CD4-positive, alpha-beta T cell (primary cell): ENCODE measurements around the gene STK40. TPM values are rescaled to one million over a fixed set of nuclear protein-coding genes. Genes with fewer than 3 reads are reported as not detected.

Experiments used
- ATAC-seq: fragments of 200-7000 bp; cut with Tn5 transposase; one replicate; pipeline ENCODE4 v1.10.0; 2022; ENCODE audit warnings: mild to moderate bottlenecking; ENCODE audit not compliant: poor library complexity
- CTCF ChIA-PET: fragments of 350-600 bp; sonication (Branson Sonifier 250); formaldehyde crosslinking; loops from one replicate; lab custom pipeline; 2021; ENCODE audit warnings: antibody characterized with exemption, inconsistent platforms; lab: Charles Lee
- POLR2A ChIA-PET: fragments of 350-600 bp; sonication (Branson Sonifier 250); formaldehyde crosslinking; loops from one replicate; lab custom pipeline; 2021; ENCODE audit warnings: antibody characterized with exemption, inconsistent platforms; lab: Charles Lee
- DNase-seq, 14 experiments: peaks; one replicate each; pipeline ENCODE4 v3.0.0-alpha.2; 2013 to 2020; ENCODE audit warnings: mixed read lengths in 2 of 14
- H3K27ac ChIP-seq, 2 donors: one replicate each; pipeline versions ENCODE4 v1.5.1 to v1.7.0; 2013; ENCODE audit warnings: low read length in 2 of 2, low read depth in 1 of 2, mild to moderate bottlenecking in 1 of 2
- H3K27me3 ChIP-seq, 2 experiments: 1 replicate in 1 of 2; 2 replicates in 1 of 2; pipeline versions ENCODE4 v1.6.1 to v1.7.0; 2013; ENCODE audit warnings: low read length in 2 of 2, control low read depth in 1 of 2, mild to moderate bottlenecking in 1 of 2, moderate library complexity in 1 of 2; ENCODE audit not compliant: insufficient read depth in 2 of 2, control insufficient read depth in 1 of 2
- H3K36me3 ChIP-seq: one replicate; pipeline ENCODE4 v1.6.1; 2013; ENCODE audit warnings: low read length, control low read depth; ENCODE audit not compliant: insufficient read depth
- H3K4me1 ChIP-seq: one replicate; pipeline ENCODE4 v1.6.1; 2013; ENCODE audit warnings: low read length, control low read depth; ENCODE audit not compliant: insufficient read depth
- H3K4me3 ChIP-seq: one replicate; pipeline ENCODE4 v1.5.1; 2013; ENCODE audit warnings: mild to moderate bottlenecking, low read length, moderate library complexity
- H3K9me3 ChIP-seq, 2 experiments: 1 replicate in 1 of 2; 2 replicates in 1 of 2; pipeline versions ENCODE4 v1.6.1 to v1.7.0; 2013; ENCODE audit warnings: low read length in 2 of 2, mild to moderate bottlenecking in 2 of 2, control low read depth in 1 of 2, moderate library complexity in 1 of 2; ENCODE audit not compliant: control insufficient read depth in 1 of 2, insufficient read depth in 1 of 2
- H3K27ac Mint-ChIP-seq: one replicate; pipeline ENCODE4 v1.8.0; 2020; ENCODE audit warnings: mixed read lengths
- H3K27me3 Mint-ChIP-seq: one replicate; pipeline ENCODE4 v1.8.0; 2021; ENCODE audit warnings: mixed read lengths
- H3K36me3 Mint-ChIP-seq: one replicate; pipeline ENCODE4 v1.8.0; 2021; ENCODE audit warnings: low read depth, mixed read lengths
- H3K4me1 Mint-ChIP-seq: one replicate; pipeline ENCODE4 v1.8.0; 2021; ENCODE audit warnings: low read depth, mixed read lengths
- H3K4me3 Mint-ChIP-seq: one replicate; pipeline ENCODE4 v1.8.0; 2020; ENCODE audit warnings: mild to moderate bottlenecking, mixed read lengths
- H3K9me3 Mint-ChIP-seq: one replicate; pipeline ENCODE4 v1.8.0; 2020; ENCODE audit warnings: mixed read lengths
- intact Hi-C, 2 experiments: fragments of 100-400 bp; cut with DNase I in 1 of 2; cut with micrococcal nuclease in 1 of 2; formaldehyde crosslinking; loops; one replicate each; pipeline versions ENCODE4 v1.15.1 to v1.9.0; 2023 to 2025; cut with DNase I, micrococcal nuclease
- total RNA-seq, 174 experiments: library from RNA in 2 of 174; stranded (reverse) in 2 of 174; gene quantifications; one replicate each; pipeline ENCODE4 v1.2.3 and lab custom pipeline; 2021 to 2026
- TF ChIP-seq, protein P1 (sequence below): fragments of 200-600 bp; IDR thresholded peaks from one replicate; pipeline ENCODE4 v1.8.0; 2022; ENCODE audit warnings: antibody characterized with exemption, mild to moderate bottlenecking

The STK40 gene
- total RNA-seq, 2 experiments from 2014 or later = 17.8 to 20.7 TPM

GRCh38 chr1:36392836-36393235 is 7.1 kb upstream of the STK40 start:
- Histone ChIP-seq H3K27ac (no peak overlapping the region), H3K9me3 (no peaks in the 10 kb centered on the region), H3K36me3 (peaks cover 44% of the 10 kb centered on the region), H3K27me3 (no peaks in the 10 kb centered on the region), H3K4me1 (peaks cover 23% of the 10 kb centered on the region), H3K4me3 (no peak overlapping the region)
- Mint-ChIP-seq H3K27me3 (no peaks in the 10 kb centered on the region), H3K4me1 (peaks cover 29% of the 10 kb centered on the region), H3K9me3 (no peaks in the 10 kb centered on the region), H3K4me3 (peak overlapping the region; percentile 20), H3K36me3 (peaks cover 48% of the 10 kb centered on the region), H3K27ac (no peak overlapping the region)
- intact Hi-C loops = no loop called here
- no peak for ATAC-seq
- ChIA-PET CTCF (interaction anchor here (0.6 kb wide), 1 partner anchor 26 kb away, joined by 4 read pairs; no protein-coding TSS in a partner anchor), POLR2A (no interaction called here)
- no peak for DNase-seq
- TF ChIP-seq, protein P1, sequence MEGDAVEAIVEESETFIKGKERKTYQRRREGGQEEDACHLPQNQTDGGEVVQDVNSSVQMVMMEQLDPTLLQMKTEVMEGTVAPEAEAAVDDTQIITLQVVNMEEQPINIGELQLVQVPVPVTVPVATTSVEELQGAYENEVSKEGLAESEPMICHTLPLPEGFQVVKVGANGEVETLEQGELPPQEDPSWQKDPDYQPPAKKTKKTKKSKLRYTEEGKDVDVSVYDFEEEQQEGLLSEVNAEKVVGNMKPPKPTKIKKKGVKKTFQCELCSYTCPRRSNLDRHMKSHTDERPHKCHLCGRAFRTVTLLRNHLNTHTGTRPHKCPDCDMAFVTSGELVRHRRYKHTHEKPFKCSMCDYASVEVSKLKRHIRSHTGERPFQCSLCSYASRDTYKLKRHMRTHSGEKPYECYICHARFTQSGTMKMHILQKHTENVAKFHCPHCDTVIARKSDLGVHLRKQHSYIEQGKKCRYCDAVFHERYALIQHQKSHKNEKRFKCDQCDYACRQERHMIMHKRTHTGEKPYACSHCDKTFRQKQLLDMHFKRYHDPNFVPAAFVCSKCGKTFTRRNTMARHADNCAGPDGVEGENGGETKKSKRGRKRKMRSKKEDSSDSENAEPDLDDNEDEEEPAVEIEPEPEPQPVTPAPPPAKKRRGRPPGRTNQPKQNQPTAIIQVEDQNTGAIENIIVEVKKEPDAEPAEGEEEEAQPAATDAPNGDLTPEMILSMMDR = no peak

- Histone ChIP-seq H3K27ac (no peak overlapping the region), H3K9me3 (no peaks in the 10 kb centered on the region), H3K4me3 (no peak overlapping the region), H3K36me3 (peaks cover 44% of the 10 kb centered on the region), H3K27me3 (no peaks in the 10 kb centered on the region), H3K4me1 (peaks cover 29% of the 10 kb centered on the region)
- intact Hi-C loops = no loop called here
- ChIA-PET POLR2A (no interaction called here), CTCF (no interaction called here)
- no peak for DNase-seq
- Mint-ChIP-seq H3K4me3 (no peak overlapping the region), H3K36me3 (peaks cover 50% of the 10 kb centered on the region), H3K27ac (peak overlapping the region; percentile 3), H3K27me3 (no peaks in the 10 kb centered on the region), H3K4me1 (peaks cover 21% of the 10 kb centered on the region), H3K9me3 (no peaks in the 10 kb centered on the region)
- TF ChIP-seq, protein P1 = no peak
- ATAC-seq = no peak
Measured at GRCh38 chr1:36391271-36391670, 5.5 kb upstream of the STK40 start.

DNA sequence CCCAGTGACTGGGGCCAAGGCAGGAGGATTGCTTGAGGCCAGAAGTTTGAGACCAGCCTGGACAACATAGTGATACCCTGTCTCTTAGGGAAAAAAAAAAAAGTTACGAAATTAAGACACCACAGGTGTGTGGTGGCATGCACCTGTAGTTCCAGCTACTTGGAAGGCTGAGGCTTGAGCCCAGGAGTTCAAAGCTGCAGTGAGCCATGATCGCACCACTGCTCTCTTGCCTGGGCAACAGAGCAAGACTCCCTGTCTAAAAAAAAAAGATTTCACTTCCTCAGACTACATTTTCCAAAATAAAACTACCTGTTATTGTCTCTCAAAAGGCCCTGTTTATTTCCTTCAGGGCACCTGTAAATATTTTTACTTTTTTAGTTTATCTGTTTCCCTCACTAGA is 4.7 kb upstream of the STK40 start:
- peaks cover 22% of the 10 kb centered on the region for H3K4me1 Mint-ChIP-seq
- no peaks in the 10 kb centered on the region for H3K27me3 ChIP-seq
- H3K4me3 Mint-ChIP-seq = no peak overlapping the region
- DNase-seq (no peak), ATAC-seq (no peak)
- POLR2A ChIA-PET = no interaction called here
- H3K4me3 ChIP-seq = no peak overlapping the region
- no peaks in the 10 kb centered on the region for H3K9me3 Mint-ChIP-seq
- H3K4me1 ChIP-seq = peaks cover 29% of the 10 kb centered on the region
- TF ChIP-seq, protein P1 = no peak
- peaks cover 44% of the 10 kb centered on the region for H3K36me3 ChIP-seq
- intact Hi-C loops = no loop called here
- no peaks in the 10 kb centered on the region for H3K9me3 ChIP-seq
- CTCF ChIA-PET = interaction anchor here (0.9 kb wide), 1 partner anchor 48 kb away, joined by 3 read pairs; no protein-coding TSS in a partner anchor
- no peak overlapping the region for H3K27ac Mint-ChIP-seq
- H3K36me3 Mint-ChIP-seq = peaks cover 55% of the 10 kb centered on the region
- H3K27me3 Mint-ChIP-seq = no peaks in the 10 kb centered on the region
- H3K27ac ChIP-seq = no peak overlapping the region
